Activated CD8-positive, alpha-beta T cell treated with anti-CD3 and anti-CD28 coated beads, Interleukin-2, amount 10 ng/mL, durations not matched to agents 7 days and 5 days (primary cell): ENCODE data around the gene NXPH1. TPM values are rescaled to one million over a fixed set of nuclear protein-coding genes. Genes with fewer than 3 reads are reported as not detected.

ENCODE experiments used
- ATAC-seq: fragments of 150-1000 bp; cut with Tn5 transposase; one replicate; pipeline ENCODE4 v1.10.0; 2021; ENCODE audit warnings: moderate library complexity
- CTCF ChIA-PET: fragments of 350-600 bp; sonication (Branson Sonifier 250); formaldehyde crosslinking; loops from one replicate; lab custom pipeline; 2021; ENCODE audit warnings: antibody characterized with exemption; lab: Charles Lee
- POLR2A ChIA-PET: fragments of 350-600 bp; sonication (Branson Sonifier 250); formaldehyde crosslinking; loops from one replicate; lab custom pipeline; 2021; ENCODE audit warnings: antibody characterized with exemption; lab: Charles Lee
- DNase-seq: peaks from one replicate; pipeline ENCODE4 v3.0.0-alpha.2; 2020
- H3K27ac Mint-ChIP-seq: one replicate; pipeline ENCODE4 v1.8.0; 2021; ENCODE audit warnings: mild to moderate bottlenecking, mixed read lengths
- H3K27me3 Mint-ChIP-seq: one replicate; pipeline ENCODE4 v1.8.0; 2021; ENCODE audit warnings: low read depth, mixed read lengths
- H3K36me3 Mint-ChIP-seq: one replicate; pipeline ENCODE4 v1.8.0; 2021; ENCODE audit warnings: low read depth, mixed read lengths
- H3K4me1 Mint-ChIP-seq: one replicate; pipeline ENCODE4 v1.8.0; 2021; ENCODE audit warnings: low read depth, mixed read lengths
- H3K4me3 Mint-ChIP-seq: one replicate; pipeline ENCODE4 v1.8.0; 2021; ENCODE audit warnings: mild to moderate bottlenecking, mixed read lengths
- H3K9me3 Mint-ChIP-seq: one replicate; pipeline ENCODE4 v1.8.0; 2022; ENCODE audit warnings: mixed read lengths; ENCODE audit not compliant: insufficient read depth
- total RNA-seq, 2 experiments: library from RNA; stranded (reverse); gene quantifications; one replicate each; pipeline ENCODE4 v1.2.3, GENCODE V29; 2021

The NXPH1 gene
- total RNA-seq, 2 experiments from 2014 or later, result not detected

DNA sequence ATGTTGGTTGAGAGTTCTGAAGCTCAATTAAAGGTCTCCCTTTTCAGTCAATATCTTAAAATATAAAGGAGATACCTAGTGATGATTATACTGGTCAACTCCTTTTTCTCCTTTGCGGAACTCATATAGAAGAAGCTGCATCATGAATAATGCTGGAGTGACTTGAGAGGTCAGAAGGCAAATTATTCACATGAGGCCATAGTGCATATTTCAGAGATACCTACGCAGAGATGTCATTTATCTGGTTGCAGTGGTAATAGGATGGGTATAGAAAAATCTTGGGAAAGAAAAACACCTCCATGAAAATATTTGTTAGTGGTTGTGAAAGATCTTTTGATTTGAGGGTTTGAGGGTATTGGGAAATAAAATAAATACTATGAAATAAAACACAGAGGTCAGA lies 47.7 kb downstream of the NXPH1 start:
- no peaks in the 10 kb centered on the region for H3K36me3 Mint-ChIP-seq

GRCh38 chr7:8481752-8482446 lies 48.5 kb downstream of the NXPH1 start:
- Mint-ChIP-seq H3K27me3 (no peaks in the 10 kb centered on the region), H3K36me3 (no peaks in the 10 kb centered on the region), H3K9me3 (no peaks in the 10 kb centered on the region), H3K27ac (no peak overlapping the region), H3K4me3 (no peak overlapping the region), H3K4me1 (no peaks in the 10 kb centered on the region)
- ChIA-PET POLR2A (no interaction called here), CTCF (interaction anchor here (1.4 kb wide), 1 partner anchor 62 kb away, joined by 3 read pairs; no protein-coding TSS in a partner anchor)
- no peak for DNase-seq
- no peak for ATAC-seq

More for the DNA sequence above, 47.7 kb downstream of the NXPH1 start:
- ChIA-PET POLR2A (no interaction called here), CTCF (no interaction called here)
- no peak for DNase-seq
- H3K4me1 Mint-ChIP-seq, result no peaks in the 10 kb centered on the region
- no peak overlapping the region for H3K4me3 Mint-ChIP-seq
- H3K27ac Mint-ChIP-seq, result no peak overlapping the region
- no peaks in the 10 kb centered on the region for H3K9me3 Mint-ChIP-seq
- H3K27me3 Mint-ChIP-seq, result no peaks in the 10 kb centered on the region
- ATAC-seq, result no peak

GRCh38 chr7:8490391-8491045 lies 57.1 kb downstream of the NXPH1 start:
- H3K27me3 Mint-ChIP-seq, result no peaks in the 10 kb centered on the region
- ChIA-PET CTCF (no interaction called here), POLR2A (no interaction called here)
- H3K36me3 Mint-ChIP-seq, result no peaks in the 10 kb centered on the region
- no peak overlapping the region for H3K27ac Mint-ChIP-seq
- ATAC-seq, result no peak
- DNase-seq, result no peak
- H3K4me1 Mint-ChIP-seq, result no peaks in the 10 kb centered on the region
- H3K9me3 Mint-ChIP-seq, result no peaks in the 10 kb centered on the region
- H3K4me3 Mint-ChIP-seq, result no peak overlapping the region

GRCh38 chr7:8491106-8491505 lies 57.7 kb downstream of the NXPH1 start:
- Mint-ChIP-seq H3K9me3 (no peaks in the 10 kb centered on the region), H3K27ac (no peak overlapping the region), H3K4me3 (no peak overlapping the region), H3K36me3 (no peaks in the 10 kb centered on the region), H3K27me3 (no peaks in the 10 kb centered on the region), H3K4me1 (no peaks in the 10 kb centered on the region)
- DNase-seq (no peak), ATAC-seq (no peak)
- POLR2A ChIA-PET, result no interaction called here
- CTCF ChIA-PET, result no interaction called here

DNA sequence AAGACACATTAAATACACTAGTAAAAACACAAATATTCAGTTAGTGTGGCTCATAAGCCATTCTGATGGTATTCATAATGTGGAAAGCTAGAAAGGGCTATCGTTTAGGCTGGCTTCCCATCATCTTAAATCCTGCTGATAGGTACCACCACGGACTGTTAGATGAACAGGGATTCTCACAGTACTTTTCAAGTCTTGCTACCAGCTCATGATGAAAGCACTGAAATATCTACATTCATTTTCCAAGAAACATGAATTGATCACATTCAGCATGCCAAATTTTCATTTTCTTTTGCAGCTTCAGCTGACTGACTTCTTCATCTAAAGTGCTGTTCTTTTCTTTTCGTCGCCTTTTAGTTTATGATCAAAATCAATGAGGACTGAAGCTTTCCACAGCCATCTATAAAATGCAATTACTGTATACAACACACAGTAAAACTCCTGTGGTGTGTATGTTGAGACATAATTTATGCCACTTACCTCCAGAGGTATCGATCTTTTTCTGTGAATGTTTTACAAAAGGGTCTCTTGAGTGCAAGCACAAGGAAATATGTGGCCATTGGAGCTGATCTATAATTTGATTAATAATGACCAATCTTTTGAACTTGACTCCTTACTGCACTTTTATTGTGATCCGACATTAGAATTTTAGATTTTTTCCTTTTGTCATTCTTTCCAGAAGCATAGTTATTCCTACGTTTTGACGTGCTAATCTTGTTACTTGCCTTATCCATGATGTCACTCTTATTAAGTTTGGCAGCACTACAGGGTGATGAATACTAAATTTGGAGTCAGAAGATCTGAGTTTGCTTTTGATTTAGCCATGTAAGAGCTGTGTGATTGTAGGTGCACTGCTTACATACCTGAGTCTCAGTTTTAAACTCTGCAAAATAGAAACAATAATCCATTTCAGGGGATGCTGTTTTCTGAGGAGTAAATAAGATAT lies 58.4 kb downstream of the NXPH1 start:
- H3K36me3 Mint-ChIP-seq, result no peaks in the 10 kb centered on the region
- ChIA-PET POLR2A (no interaction called here), CTCF (no interaction called here)
- no peaks in the 10 kb centered on the region for H3K9me3 Mint-ChIP-seq
- H3K4me1 Mint-ChIP-seq, result no peaks in the 10 kb centered on the region
- no peak overlapping the region for H3K27ac Mint-ChIP-seq
- DNase-seq, result no peak
- H3K27me3 Mint-ChIP-seq, result no peaks in the 10 kb centered on the region
- no peak for ATAC-seq
- H3K4me3 Mint-ChIP-seq, result no peak overlapping the region

DNA sequence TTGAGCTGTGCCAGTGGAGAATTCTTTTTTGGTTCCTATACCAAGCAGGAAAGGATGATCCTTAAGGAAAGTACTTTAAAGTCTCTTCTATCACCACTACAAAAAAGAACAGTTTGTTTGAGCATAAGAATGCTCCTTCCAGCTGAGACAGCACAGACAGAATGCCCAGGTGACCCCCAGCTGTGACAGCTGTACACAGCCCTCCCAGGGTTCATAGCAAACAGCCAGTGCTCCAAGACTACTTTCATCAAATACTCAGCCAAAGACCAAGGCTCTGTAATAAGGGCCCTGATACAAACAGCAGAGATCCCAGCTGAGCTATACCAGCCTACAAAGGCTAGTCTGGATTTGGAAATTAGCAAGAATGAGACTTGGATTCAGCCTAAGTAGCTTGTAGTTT lies 65.7 kb downstream of the NXPH1 start:
- CTCF ChIA-PET, result no interaction called here
- H3K4me1 Mint-ChIP-seq, result no peaks in the 10 kb centered on the region
- H3K27me3 Mint-ChIP-seq, result no peaks in the 10 kb centered on the region
- ATAC-seq, result no peak
- DNase-seq, result no peak
- H3K4me3 Mint-ChIP-seq, result no peak overlapping the region
- no peaks in the 10 kb centered on the region for H3K36me3 Mint-ChIP-seq
- H3K27ac Mint-ChIP-seq, result no peak overlapping the region
- H3K9me3 Mint-ChIP-seq, result no peaks in the 10 kb centered on the region
- POLR2A ChIA-PET, result no interaction called here

DNA sequence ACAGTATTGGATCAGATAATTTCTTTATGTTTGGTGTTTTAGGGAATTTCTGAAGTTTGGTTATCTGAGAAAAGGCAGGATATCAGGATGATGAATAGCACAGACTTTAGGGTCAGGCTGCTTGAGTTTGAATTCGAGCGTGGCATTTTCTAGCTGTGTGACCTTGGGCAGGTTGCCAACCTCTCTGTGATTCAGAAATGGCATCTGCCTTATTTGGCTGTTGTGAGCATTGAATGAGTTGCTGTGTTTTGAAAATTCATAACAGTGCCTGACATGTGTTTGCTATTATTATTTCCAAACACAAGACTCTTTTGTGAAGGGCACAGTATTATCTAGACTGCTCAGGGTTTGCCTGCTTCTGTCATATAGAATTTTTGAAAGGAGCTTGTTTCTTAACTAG lies 66.9 kb downstream of the NXPH1 start:
- H3K9me3 Mint-ChIP-seq, result no peaks in the 10 kb centered on the region

DNA sequence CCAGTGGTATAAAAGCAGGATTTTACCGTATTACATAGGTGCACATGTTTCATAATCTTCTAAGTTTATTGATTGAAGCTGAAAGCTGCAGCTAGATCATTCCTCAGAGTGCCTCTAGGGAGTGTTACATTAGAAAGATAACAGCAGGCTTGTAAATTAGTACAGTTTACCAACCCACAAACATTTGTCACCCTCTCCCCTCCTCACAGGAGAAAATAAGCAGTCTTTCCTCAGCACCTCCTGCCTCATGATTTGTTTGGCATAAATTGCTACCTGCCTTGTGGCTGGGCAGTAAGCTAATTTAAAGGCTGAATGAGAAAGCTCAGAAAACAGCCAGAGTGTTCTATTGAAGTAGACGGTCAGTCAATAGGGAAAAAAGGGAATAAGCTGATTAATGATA lies 74.2 kb downstream of the NXPH1 start:
- Mint-ChIP-seq H3K27ac (no peak overlapping the region), H3K27me3 (no peaks in the 10 kb centered on the region), H3K4me3 (no peak overlapping the region), H3K9me3 (no peaks in the 10 kb centered on the region), H3K4me1 (no peaks in the 10 kb centered on the region), H3K36me3 (no peaks in the 10 kb centered on the region)
- CTCF ChIA-PET, result no interaction called here
- DNase-seq (no peak), ATAC-seq (no peak)
- POLR2A ChIA-PET, result no interaction called here

More for the DNA sequence above, 66.9 kb downstream of the NXPH1 start:
- no peak overlapping the region for H3K27ac Mint-ChIP-seq
- ATAC-seq (no peak), DNase-seq (no peak)
- no peaks in the 10 kb centered on the region for H3K36me3 Mint-ChIP-seq
- no peak overlapping the region for H3K4me3 Mint-ChIP-seq
- CTCF ChIA-PET, result no interaction called here
- no peaks in the 10 kb centered on the region for H3K27me3 Mint-ChIP-seq
- POLR2A ChIA-PET, result no interaction called here
- no peaks in the 10 kb centered on the region for H3K4me1 Mint-ChIP-seq

DNA sequence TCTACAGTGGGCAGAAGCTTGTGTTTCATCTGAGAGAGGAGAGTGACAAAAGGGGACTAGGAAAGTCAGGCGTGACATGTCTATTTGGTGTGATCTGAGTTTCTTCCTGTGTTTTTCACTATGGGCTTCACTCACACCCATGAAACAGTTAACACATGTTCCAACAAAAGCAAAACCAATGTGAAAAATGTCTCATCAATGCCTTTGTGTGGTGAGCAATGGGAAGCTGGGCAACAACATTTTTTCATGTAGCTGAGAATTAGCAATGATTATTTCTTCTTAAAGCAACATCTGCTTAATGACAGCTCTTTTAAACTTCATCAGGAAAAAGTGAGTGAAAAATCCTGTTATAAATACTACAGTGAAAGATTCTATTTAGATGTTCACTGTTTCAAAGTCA lies 76.2 kb downstream of the NXPH1 start:
- Mint-ChIP-seq H3K27ac (no peak overlapping the region), H3K9me3 (no peaks in the 10 kb centered on the region), H3K36me3 (no peaks in the 10 kb centered on the region), H3K27me3 (no peaks in the 10 kb centered on the region), H3K4me3 (no peak overlapping the region), H3K4me1 (no peaks in the 10 kb centered on the region)
- ChIA-PET CTCF (no interaction called here), POLR2A (no interaction called here)
- DNase-seq (no peak), ATAC-seq (no peak)

GRCh38 chr7:8511855-8512254 lies 78.4 kb downstream of the NXPH1 start:
- no peak overlapping the region for H3K4me3 Mint-ChIP-seq
- H3K4me1 Mint-ChIP-seq, result no peaks in the 10 kb centered on the region
- no peak for ATAC-seq
- ChIA-PET POLR2A (no interaction called here), CTCF (no interaction called here)
- no peak overlapping the region for H3K27ac Mint-ChIP-seq
- no peak for DNase-seq
- H3K9me3 Mint-ChIP-seq, result no peaks in the 10 kb centered on the region
- H3K36me3 Mint-ChIP-seq, result no peaks in the 10 kb centered on the region
- H3K27me3 Mint-ChIP-seq, result no peaks in the 10 kb centered on the region

GRCh38 chr7:8514781-8515519 lies 81.5 kb downstream of the NXPH1 start:
- no peak overlapping the region for H3K4me3 Mint-ChIP-seq
- no peak for DNase-seq
- H3K9me3 Mint-ChIP-seq, result no peaks in the 10 kb centered on the region
- no peaks in the 10 kb centered on the region for H3K36me3 Mint-ChIP-seq
- ChIA-PET CTCF (no interaction called here), POLR2A (no interaction called here)
- no peaks in the 10 kb centered on the region for H3K4me1 Mint-ChIP-seq
- no peak overlapping the region for H3K27ac Mint-ChIP-seq
- no peak for ATAC-seq
- no peaks in the 10 kb centered on the region for H3K27me3 Mint-ChIP-seq
